Stimulated activated naive B cell treated with anti-CD40 and anti-IgM and Interleukin-4, amounts not matched to agents 10 μg/mL and 1 μg/mL and 100 μg/mL, for 72 hours (primary cell): ENCODE measurements around the gene PTDSS2.
A peak's percentile ranks its signal among the peaks of the same experiment; 100 is the strongest.

Source experiments
- ATAC-seq, 2 donors: fragments of 150-1000 bp; cut with Tn5 transposase; replicated peaks; 2 replicates each; pipeline ENCODE4 v1.10.0; 2021; ENCODE audit warnings: moderate library complexity in 1 of 2
- DNase-seq: peaks from one replicate; pipeline ENCODE4 v3.0.0; 2021
- H3K27ac Mint-ChIP-seq: one replicate; pipeline ENCODE4 v1.8.0; 2022; ENCODE audit warnings: mild to moderate bottlenecking, mixed read lengths
- H3K27me3 Mint-ChIP-seq, 2 donors: one replicate each; pipeline ENCODE4 v1.8.0; 2022; ENCODE audit warnings: mixed read lengths in 2 of 2
- H3K36me3 Mint-ChIP-seq, 2 donors: one replicate each; pipeline ENCODE4 v1.8.0; 2022; ENCODE audit warnings: mixed read lengths in 2 of 2, mild to moderate bottlenecking in 1 of 2
- H3K4me1 Mint-ChIP-seq, 2 donors: one replicate each; pipeline ENCODE4 v1.8.0; 2022; ENCODE audit warnings: mixed read lengths in 2 of 2, mild to moderate bottlenecking in 1 of 2
- H3K4me3 Mint-ChIP-seq, 2 donors: one replicate each; pipeline ENCODE4 v1.8.0; 2022; ENCODE audit warnings: mild to moderate bottlenecking in 2 of 2, mixed read lengths in 2 of 2, moderate library complexity in 1 of 2
- H3K9me3 Mint-ChIP-seq, 2 donors: one replicate each; pipeline ENCODE4 v1.8.0; 2022; ENCODE audit warnings: mixed read lengths in 2 of 2, mild to moderate bottlenecking in 1 of 2

PTDSS2 gene

DNA sequence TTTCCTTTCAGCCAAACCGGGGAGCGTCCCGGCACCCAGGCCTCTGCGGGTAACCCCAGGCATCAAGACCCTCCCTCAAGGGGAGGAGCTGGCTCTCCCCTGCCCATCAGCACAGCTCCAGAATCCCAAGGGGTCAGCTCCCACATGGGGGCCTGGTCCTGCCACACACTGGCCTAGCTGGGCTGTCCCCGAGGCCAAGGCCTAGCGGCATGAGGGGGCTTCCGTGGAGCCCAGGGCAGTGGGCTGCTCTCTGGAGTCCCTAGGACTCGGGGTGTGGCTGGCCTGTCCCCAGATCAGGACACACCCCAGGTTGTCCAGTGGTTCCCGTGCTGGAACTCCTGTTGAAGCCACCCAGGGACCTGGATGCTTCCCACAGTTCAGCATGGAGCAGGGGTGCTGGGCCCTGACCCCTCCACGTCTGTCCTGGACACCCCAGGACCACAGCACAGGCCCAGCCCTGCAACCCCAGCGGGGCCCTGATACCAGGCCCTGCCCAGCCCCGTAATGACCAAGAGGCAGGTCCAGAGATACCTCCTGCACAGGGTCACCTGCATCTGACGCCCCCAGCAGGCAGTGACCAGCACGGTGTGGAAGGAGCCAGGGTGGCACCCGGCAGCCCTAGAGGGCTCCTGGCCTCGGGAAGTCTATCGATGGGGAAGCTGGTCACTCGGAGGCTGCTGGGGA lies 79.8 kb downstream of the PTDSS2 start:
- Mint-ChIP-seq H3K36me3 (peaks cover 13% of the 10 kb centered on the region in 2 donors), H3K27ac (no peak overlapping the region), H3K9me3 (no peaks in the 10 kb centered on the region), H3K27me3 (no peaks in the 10 kb centered on the region), H3K4me1 (peaks cover 5 to 19% of the 10 kb centered on the region in 2 donors), H3K4me3 (no peak overlapping the region)
- ATAC-seq (no peak), DNase-seq (no peak)

DNA sequence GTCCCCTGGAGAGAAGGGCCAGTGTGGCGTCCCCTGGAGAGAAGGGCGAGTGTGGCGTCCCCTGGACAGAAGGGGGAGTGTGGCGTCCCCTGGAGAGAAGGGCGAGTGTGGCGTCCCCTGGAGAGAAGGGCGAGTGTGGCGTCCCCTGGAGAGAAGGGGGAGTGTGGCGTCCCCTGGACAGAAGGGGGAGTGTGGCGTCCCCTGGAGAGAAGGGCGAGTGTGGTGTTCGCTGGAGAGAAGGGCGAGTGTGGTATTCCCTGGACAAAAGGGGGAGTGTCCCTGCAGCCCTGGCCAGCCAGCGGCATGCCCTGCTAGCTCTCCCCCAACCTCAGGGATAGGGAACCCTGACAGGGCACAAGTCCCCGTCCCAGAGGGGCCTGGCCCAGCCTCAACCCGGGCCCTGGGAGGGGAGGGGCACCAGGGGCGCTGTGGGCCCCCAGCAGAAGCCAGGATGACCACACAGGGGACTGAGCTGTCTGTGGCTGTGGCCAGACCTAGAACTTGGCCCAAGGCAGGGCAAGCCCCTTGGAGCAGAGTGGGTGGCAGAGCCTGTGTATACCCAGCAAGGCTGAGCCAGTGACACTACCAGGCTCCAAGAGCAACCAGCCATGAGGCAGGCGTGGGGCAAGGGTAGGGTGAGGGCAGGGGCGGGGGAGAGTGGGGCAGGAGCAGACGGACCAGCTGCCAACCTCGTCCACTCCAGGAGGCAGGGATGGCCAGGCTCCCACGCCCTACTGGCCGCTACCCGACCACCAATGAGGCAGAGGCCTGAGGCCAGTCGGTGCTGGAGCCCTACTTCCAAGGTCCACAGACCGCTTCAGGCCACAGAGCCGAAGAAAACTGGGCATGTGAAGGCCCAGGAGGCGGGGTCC lies 81.1 kb downstream of the PTDSS2 start:
- Mint-ChIP-seq H3K4me3 (no peak overlapping the region), H3K27me3 (no peaks in the 10 kb centered on the region), H3K4me1 (peaks cover 6 to 22% of the 10 kb centered on the region in 2 donors), H3K27ac (no peak overlapping the region), H3K9me3 (no peaks in the 10 kb centered on the region), H3K36me3 (peaks cover 13 to 14% of the 10 kb centered on the region in 2 donors)
- ATAC-seq = no peak
- no peak for DNase-seq

DNA sequence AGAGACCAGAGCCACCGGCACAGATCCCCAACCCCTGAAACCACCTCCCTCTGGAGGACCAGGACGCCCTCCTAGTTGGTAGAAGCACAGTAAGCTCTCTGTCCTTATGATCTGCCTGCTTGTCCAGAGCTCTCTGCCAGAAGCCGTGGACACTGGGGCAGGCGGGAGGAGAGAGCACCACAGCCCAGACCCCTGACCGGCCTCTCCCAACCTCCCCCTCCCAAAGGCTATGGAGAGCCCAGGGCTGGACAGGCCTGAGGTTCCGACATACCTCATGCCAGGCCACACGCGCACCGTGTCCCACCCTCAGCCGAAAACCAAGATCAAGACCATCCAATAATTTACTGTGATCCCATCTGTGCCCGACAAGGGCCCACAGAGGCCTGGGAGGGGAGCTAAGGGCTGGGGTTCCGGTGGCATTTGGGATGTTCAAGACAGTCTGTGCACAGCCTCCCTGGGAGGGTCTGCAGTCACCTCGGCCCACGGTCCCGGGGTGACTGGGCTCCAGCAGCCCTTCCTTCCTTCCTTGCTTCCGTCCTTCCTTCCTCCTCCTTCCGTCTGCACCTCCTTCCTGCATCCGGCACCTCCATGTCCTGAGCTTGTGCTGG lies 81.9 kb downstream of the PTDSS2 start:
- DNase-seq (no peak), ATAC-seq (no peak)
- Mint-ChIP-seq H3K9me3 (no peaks in the 10 kb centered on the region), H3K27ac (no peak overlapping the region), H3K4me3 (no peak overlapping the region), H3K27me3 (no peaks in the 10 kb centered on the region), H3K4me1 (peaks cover 7 to 29% of the 10 kb centered on the region in 2 donors), H3K36me3 (peaks cover 13 to 14% of the 10 kb centered on the region in 2 donors)

- Mint-ChIP-seq H3K4me3 (no peak overlapping the region), H3K4me1 (peaks cover 11 to 35% of the 10 kb centered on the region in 2 donors), H3K27me3 (no peaks in the 10 kb centered on the region), H3K9me3 (no peaks in the 10 kb centered on the region), H3K27ac (no peak overlapping the region), H3K36me3 (peaks cover 13 to 14% of the 10 kb centered on the region in 2 donors)
- DNase-seq (no peak), ATAC-seq (no peak)
Measured at GRCh38 chr11:532527-532985, 82.5 kb downstream of the PTDSS2 start.

DNA sequence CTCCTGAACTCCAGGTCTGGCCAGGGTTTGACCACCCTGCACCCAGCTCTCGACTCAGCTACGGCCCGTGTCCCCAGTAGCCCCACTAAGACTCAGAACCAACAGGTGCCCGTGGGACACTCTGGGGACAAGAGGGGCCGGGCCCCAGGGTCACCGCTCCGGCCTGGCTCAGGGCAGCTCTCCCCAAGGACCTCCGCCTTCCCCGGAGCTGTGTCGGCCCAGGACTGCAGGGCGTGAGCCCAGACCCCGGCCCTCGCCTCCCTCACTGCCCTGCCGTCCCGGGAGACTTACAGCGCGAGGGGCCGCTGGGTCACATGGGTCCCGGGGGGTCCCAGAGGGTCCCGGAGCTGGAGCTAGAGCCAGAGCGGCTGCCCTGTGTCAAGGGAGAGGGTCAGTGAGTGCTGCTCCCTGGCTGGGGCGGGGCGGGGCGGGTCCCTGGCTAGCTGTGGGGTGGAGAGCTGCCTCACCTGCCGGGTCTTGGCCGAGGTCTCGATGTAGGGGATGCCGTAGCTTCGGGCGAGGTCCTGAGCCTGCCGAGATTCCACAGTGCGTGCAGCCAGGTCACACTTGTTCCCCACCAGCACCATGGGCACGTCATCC lies 83.0 kb downstream of the PTDSS2 start:
- Mint-ChIP-seq H3K27me3 (no peaks in the 10 kb centered on the region), H3K27ac (no peak overlapping the region), H3K4me1 (peaks cover 15 to 40% of the 10 kb centered on the region in 2 donors), H3K36me3 (peaks cover 13 to 14% of the 10 kb centered on the region in 2 donors), H3K4me3 (no peak overlapping the region), H3K9me3 (no peaks in the 10 kb centered on the region)
- ATAC-seq (no peak), DNase-seq (no peak)

- Mint-ChIP-seq H3K4me3 (peak overlapping the region; percentile 77 to 85), H3K27ac (no peak overlapping the region), H3K27me3 (no peaks in the 10 kb centered on the region), H3K36me3 (peaks cover 13 to 14% of the 10 kb centered on the region in 2 donors), H3K9me3 (no peaks in the 10 kb centered on the region), H3K4me1 (peaks cover 17 to 40% of the 10 kb centered on the region in 2 donors)
- ATAC-seq = no peak
- no peak for DNase-seq
Measured at GRCh38 chr11:533586-534395, 83.7 kb downstream of the PTDSS2 start.

- H3K27ac Mint-ChIP-seq = peak overlapping the region; percentile 67
- ATAC-seq = peak; percentile 0 to 1
- H3K9me3 Mint-ChIP-seq = no peaks in the 10 kb centered on the region
- H3K4me1 Mint-ChIP-seq = peaks cover 17 to 40% of the 10 kb centered on the region in 2 donors
- H3K36me3 Mint-ChIP-seq = peaks cover 10 to 12% of the 10 kb centered on the region in 2 donors
- DNase-seq = no peak
- no peaks in the 10 kb centered on the region for H3K27me3 Mint-ChIP-seq
- peak overlapping the region; percentile 77 to 85 for H3K4me3 Mint-ChIP-seq
Measured at GRCh38 chr11:534396-535209, 84.5 kb downstream of the PTDSS2 start.

DNA sequence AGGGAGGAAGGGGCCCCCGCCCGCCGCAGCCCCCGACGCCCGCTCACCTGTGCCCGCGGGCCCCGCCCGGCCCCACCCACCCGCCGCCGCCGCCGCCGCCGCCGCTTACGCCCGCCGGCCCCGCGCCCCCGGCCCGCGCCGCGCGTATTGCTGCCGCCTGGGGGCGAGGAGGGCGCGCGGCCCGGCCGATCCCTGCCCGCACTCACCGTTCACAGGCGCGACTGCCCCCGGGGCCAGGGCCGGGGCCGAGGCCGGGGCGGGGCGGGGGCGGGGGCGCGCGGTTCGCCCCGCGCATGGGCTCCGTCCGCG lies 85.1 kb downstream of the PTDSS2 start:
- ATAC-seq = peak; percentile 17
- H3K4me3 Mint-ChIP-seq = peak overlapping the region in 1 of 2 donors; percentile 74
- no peaks in the 10 kb centered on the region for H3K9me3 Mint-ChIP-seq
- peaks cover 17 to 40% of the 10 kb centered on the region in 2 donors for H3K4me1 Mint-ChIP-seq
- H3K36me3 Mint-ChIP-seq = peaks cover 8% of the 10 kb centered on the region in 2 donors
- H3K27me3 Mint-ChIP-seq = no peaks in the 10 kb centered on the region
- no peak for DNase-seq
- no peak overlapping the region for H3K27ac Mint-ChIP-seq

DNA sequence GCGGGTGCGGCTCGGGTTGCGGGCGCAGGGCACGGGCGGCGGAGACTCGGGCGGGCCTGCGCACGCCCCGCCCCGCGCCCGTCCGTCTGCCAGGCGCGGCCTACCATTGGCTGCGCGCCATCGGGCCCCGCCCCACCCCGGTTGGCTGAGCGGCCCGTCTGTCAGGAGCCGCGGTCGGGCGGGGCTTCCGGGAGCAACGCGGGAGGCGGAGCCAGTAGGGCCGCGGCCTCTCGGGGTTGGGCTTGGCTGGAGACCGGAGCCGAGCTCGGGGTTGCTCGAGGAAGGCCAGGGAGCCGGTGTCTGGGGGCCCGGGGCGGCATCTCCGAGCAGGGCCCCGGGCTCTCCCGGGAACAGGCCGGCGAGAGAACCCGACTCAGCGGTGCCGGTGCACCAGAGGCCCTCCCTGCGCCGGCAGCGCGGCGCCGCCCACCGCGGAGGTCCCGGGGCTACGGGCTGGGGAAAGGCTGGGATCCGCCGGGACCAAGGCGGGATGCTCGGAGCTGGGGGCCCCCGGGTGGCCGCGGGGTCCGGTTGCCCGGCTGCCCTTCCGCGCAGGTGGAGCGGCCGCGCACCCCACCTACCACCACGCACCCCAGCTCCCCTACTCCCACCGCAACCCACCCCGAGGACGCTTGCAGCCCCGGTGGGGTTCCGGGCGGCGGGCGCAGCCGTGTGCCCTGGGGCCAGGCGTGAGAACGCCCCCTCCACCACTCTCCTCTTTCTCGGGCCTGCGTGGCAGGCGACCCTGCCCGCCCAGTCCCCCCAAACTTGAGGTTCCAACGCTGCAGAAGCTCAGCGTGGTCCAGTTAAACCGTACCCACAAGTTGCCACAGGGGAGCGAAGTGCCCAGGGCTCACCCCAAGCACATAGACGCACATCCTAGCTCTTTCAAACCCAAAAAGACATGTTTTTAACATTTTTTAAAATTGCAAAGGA lies 85.7 kb downstream of the PTDSS2 start, which contains the start of gene HRAS:
Gene HRAS, minus strand, starts transcription at position 58 of the 936 bp plus-strand sequence.
- peak within 1 kb of the TSS; percentile 95 for H3K27ac Mint-ChIP-seq
- H3K36me3 Mint-ChIP-seq = peaks cover 7 to 8% of the 10 kb centered on the region in 2 donors
- H3K4me1 Mint-ChIP-seq = peaks cover 17 to 40% of the 10 kb centered on the region in 2 donors
- no peaks in the 10 kb centered on the region for H3K27me3 Mint-ChIP-seq
- H3K9me3 Mint-ChIP-seq = no peaks in the 10 kb centered on the region
- DNase-seq (peak; percentile 94), ATAC-seq (peak; percentile 84 to 86)
- peak within 1 kb of the TSS; percentile 96 to 97 for H3K4me3 Mint-ChIP-seq

GRCh38 chr11:536841-537621 lies 87.0 kb downstream of the PTDSS2 start, which contains the start of gene LRRC56:
Gene LRRC56, plus strand, starts transcription at chr11:537527. Its CDS starts 3,158 bp downstream, at chr11:540685.
- peaks cover 5 to 6% of the 10 kb centered on the region in 2 donors for H3K36me3 Mint-ChIP-seq
- no peaks in the 10 kb centered on the region for H3K27me3 Mint-ChIP-seq
- H3K9me3 Mint-ChIP-seq = no peaks in the 10 kb centered on the region
- DNase-seq = peak; percentile 96
- H3K27ac Mint-ChIP-seq = peak within 1 kb of the TSS; percentile 95
- H3K4me1 Mint-ChIP-seq = peaks cover 17 to 38% of the 10 kb centered on the region in 2 donors
- H3K4me3 Mint-ChIP-seq = peak within 1 kb of the TSS; percentile 96 to 97
- ATAC-seq = peak; percentile 50 to 56

DNA sequence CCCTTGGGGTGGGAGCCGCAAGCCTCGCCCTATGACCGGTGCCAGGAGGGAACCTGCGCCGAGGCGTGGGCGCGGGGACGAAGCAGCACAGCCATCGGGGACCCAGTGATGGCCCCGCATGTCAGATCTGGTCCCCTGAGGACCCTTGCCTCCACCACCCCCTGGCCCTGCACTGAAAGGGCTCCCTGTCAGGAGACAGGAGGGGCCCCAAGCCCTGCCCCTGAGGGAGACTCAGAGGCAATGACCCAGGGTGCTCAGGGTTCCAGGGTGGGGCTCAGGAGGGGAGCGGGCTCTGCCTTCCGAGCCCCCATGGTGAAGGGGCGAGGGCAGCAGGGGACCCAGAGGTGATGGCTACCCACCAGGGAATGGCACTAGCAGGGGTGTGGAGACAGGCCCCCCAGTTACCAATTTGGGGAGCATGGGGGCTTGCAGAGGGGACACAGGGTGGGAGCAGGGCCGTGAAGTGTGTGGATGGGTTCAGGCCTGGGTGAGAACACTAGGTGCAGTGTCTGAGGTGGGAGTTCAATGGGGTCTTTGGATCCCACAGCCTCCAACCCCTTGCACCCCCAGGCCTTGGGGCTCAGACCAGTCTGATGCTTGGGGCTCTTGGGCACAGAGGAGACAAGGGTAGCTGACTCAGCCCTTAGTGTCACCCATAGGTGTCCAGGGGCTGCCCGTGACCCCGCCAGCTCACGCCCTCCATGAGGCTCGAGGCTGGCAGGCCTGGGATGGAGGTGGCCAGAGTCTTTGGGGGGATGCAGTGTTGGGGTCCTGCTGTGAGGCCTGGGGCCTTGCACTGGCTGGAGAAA lies 87.7 kb downstream of the PTDSS2 start:
- peaks cover 0 to 2% of the 10 kb centered on the region in 2 donors for H3K36me3 Mint-ChIP-seq
- peaks cover 17 to 32% of the 10 kb centered on the region in 2 donors for H3K4me1 Mint-ChIP-seq
- no peaks in the 10 kb centered on the region for H3K9me3 Mint-ChIP-seq
- peak overlapping the region; percentile 95 for H3K27ac Mint-ChIP-seq
- no peak for DNase-seq
- ATAC-seq = no peak
- no peaks in the 10 kb centered on the region for H3K27me3 Mint-ChIP-seq
- peak overlapping the region; percentile 77 to 96 for H3K4me3 Mint-ChIP-seq
